Testis (tissue), 3 donors: ENCODE measurements around the gene TTC7B. TPM values are rescaled to one million over a fixed set of nuclear protein-coding genes. Genes with fewer than 3 reads are reported as not detected.

Source experiments
- DNase-seq: peaks from one replicate; pipeline ENCODE4 v3.0.0-alpha.2; 2019
- H3K27ac ChIP-seq, 2 donors: fragments of 200-600 bp; sonication (generic); one replicate each; pipeline ENCODE4 v1.5.1; 2019
- H3K27me3 ChIP-seq: fragments of 200-600 bp; sonication (generic); one replicate; pipeline ENCODE4 v1.5.1; 2019
- H3K36me3 ChIP-seq: fragments of 200-600 bp; sonication (generic); one replicate; pipeline ENCODE4 v1.5.1; 2017; ENCODE audit warnings: low read depth; ENCODE audit errors: missing control alignments
- H3K4me1 ChIP-seq: fragments of 200-600 bp; sonication (generic); one replicate; pipeline ENCODE4 v1.5.1; 2019
- H3K4me3 ChIP-seq, 2 donors: fragments of 200-600 bp; sonication (generic); one replicate each; pipeline ENCODE4 v1.5.1; 2017 to 2019
- H3K9me3 ChIP-seq: fragments of 200-600 bp; sonication (generic); one replicate; pipeline ENCODE4 v1.5.1; 2017
- CTCF ChIP-seq, 3 experiments: fragments of 450-650 bp in 2 of 3; fragments of 200-600 bp in 1 of 3; sonication (generic) in 1 of 3; IDR thresholded peaks; one replicate each; pipeline ENCODE4 v1.5.1; 2016 to 2019; ENCODE audit warnings: antibody characterized with exemption in 3 of 3, mild to moderate bottlenecking in 2 of 3, moderate library complexity in 1 of 3
- POLR2A ChIP-seq: fragments of 450-650 bp; IDR thresholded peaks from one replicate; pipeline ENCODE4 v1.6.1; 2017; ENCODE audit warnings: antibody characterized with exemption, mild to moderate bottlenecking, moderate library complexity
- WGBS, 2 donors: methylation state at CpG; one replicate each; pipeline ENCODE4 v1.1.5; 2018; 5-methylcytosine and 5-hydroxymethylcytosine counted together
- intact Hi-C: fragments of 100-400 bp; cut with DNase I; formaldehyde crosslinking; loops from one replicate; pipeline ENCODE4 v1.15.1; 2023; ENCODE audit warnings: low total_unique reads
- polyA plus RNA-seq: library from polyadenylated mRNA; stranded (reverse); fragments of 350-450 nt; fragmentation: Illumina TruSeq; extraction: RNeasy Lipid Tissue Mini Kit (QIAGEN cat#74804); gene quantifications from one replicate; pipeline ENCODE4 v1.2.3, GENCODE V29; 2014; ENCODE audit warnings: low read depth, low replicate concordance; ENCODE audit not compliant: insufficient read depth
- total RNA-seq, 2 donors: library from RNA; depleted of rRNA; stranded (reverse); fragments of >200 nt; gene quantifications; one replicate each; pipeline ENCODE4 v1.2.3, GENCODE V29; 2016

The TTC7B gene
- total and polyA plus RNA-seq, 3 donors from 2014 or later = 11.3 to 17.0 (median 12.1) TPM

- Histone ChIP-seq H3K9me3 (no peaks in the 10 kb centered on the region), H3K27me3 (no peaks in the 10 kb centered on the region), H3K4me1 (no peaks in the 10 kb centered on the region), H3K4me3 (no peak overlapping the region), H3K36me3 (no peaks in the 10 kb centered on the region), H3K27ac (no peak overlapping the region)
- DNase-seq = no peak
- TF ChIP-seq CTCF (IDR thresholded peaks at IDR 0.05) = no peak
- intact Hi-C loops = no loop called here
- 86% methylated on average over 6 of the region's 6 CpGs for WGBS, 2 donors
Observed at GRCh38 chr14:90605430-90605829, 210.8 kb downstream of the TTC7B start.

GRCh38 chr14:90604356-90604755 is 211.9 kb downstream of the TTC7B start:
- 72 to 74% methylated on average over 6 of the region's 6 CpGs for WGBS, 2 donors
- Histone ChIP-seq H3K9me3 (no peaks in the 10 kb centered on the region), H3K27ac (no peak overlapping the region), H3K27me3 (no peaks in the 10 kb centered on the region), H3K4me3 (no peak overlapping the region), H3K4me1 (no peaks in the 10 kb centered on the region), H3K36me3 (no peaks in the 10 kb centered on the region)
- intact Hi-C loops = no loop called here
- no peak for TF ChIP-seq CTCF (IDR thresholded peaks at IDR 0.05)
- TF ChIP-seq POLR2A = no peak
- DNase-seq = peak; percentile 50

DNA sequence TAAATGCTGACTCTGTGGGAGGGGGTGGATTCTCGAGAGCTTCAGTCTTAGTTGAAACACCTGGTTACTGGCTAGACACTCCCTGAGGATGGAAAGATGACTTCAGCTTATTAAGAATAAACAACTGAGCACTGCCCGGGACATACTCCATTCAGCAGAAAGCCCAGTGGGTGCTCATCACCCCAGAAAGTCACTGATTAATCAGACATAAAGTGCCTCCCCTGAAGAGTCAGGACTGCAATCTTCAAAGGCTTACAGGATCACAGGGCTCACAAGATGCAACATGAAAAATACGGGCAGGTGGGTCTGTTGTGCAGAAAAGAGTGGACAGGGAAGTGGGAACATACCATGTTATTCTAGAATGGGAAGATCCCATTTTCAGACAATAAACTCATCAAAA is 212.4 kb downstream of the TTC7B start:
- no peaks in the 10 kb centered on the region for H3K9me3 ChIP-seq
- no peak overlapping the region for H3K27ac ChIP-seq
- no peak for DNase-seq
- H3K27me3 ChIP-seq = no peaks in the 10 kb centered on the region
- intact Hi-C loops = no loop called here
- H3K4me1 ChIP-seq = no peaks in the 10 kb centered on the region
- TF ChIP-seq CTCF (IDR thresholded peaks at IDR 0.05) (no peak), POLR2A (no peak)
- 87 to 91% methylated on average over 3 of the region's 3 CpGs for WGBS, 2 donors
- H3K4me3 ChIP-seq = no peak overlapping the region
- H3K36me3 ChIP-seq = no peaks in the 10 kb centered on the region

- TF ChIP-seq CTCF (IDR thresholded peaks at IDR 0.05) (no peak), POLR2A (no peak)
- DNase-seq = no peak
- Histone ChIP-seq H3K4me3 (no peak overlapping the region), H3K27me3 (no peaks in the 10 kb centered on the region), H3K9me3 (no peaks in the 10 kb centered on the region), H3K4me1 (no peaks in the 10 kb centered on the region), H3K27ac (no peak overlapping the region), H3K36me3 (no peaks in the 10 kb centered on the region)
- 73 to 91% methylated on average over 1 of the region's 1 CpG for WGBS, 2 donors
- intact Hi-C loops = no loop called here
Observed at GRCh38 chr14:90603336-90603735, 212.9 kb downstream of the TTC7B start.

- TF ChIP-seq POLR2A = no peak
- no peak for TF ChIP-seq CTCF (IDR thresholded peaks at IDR 0.05)
- no peak for DNase-seq
- 63 to 70% methylated on average over 9 of the region's 9 CpGs for WGBS, 2 donors
- intact Hi-C loops = no loop called here
- no peaks in the 10 kb centered on the region for H3K9me3 ChIP-seq
- no peak overlapping the region for H3K4me3 ChIP-seq
- H3K36me3 ChIP-seq = no peaks in the 10 kb centered on the region
- no peaks in the 10 kb centered on the region for H3K27me3 ChIP-seq
- no peak overlapping the region for H3K27ac ChIP-seq
- no peaks in the 10 kb centered on the region for H3K4me1 ChIP-seq
Observed at GRCh38 chr14:90602088-90602687, 214.0 kb downstream of the TTC7B start.
